ENCODE measurements around the gene OR52I1.

Gene OR52I1

GRCh38 chr11:4615856-4616444, 22.1 kb downstream of the OR52I1 start:
- DNase-seq, result no peak

DNA sequence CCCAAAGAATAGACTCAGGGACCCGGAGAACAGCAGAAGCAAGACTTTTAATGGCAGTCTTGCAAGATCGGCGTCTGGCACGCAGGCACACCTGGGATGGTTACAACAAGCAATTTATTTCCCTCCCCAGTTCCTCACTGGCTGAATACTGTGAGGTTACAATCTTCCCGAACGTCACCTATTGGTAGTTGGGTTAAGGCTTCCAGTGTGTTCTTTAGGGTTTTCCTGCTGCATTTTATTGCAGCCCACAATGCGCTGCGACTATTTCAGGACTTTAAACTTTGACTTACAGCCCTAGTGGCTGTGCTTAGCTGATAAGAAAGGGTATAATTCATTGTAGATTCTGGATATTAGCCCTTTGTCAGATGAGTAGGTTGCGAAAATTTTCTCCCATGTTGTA, 25.7 kb downstream of the OR52I1 start:
- no peak for DNase-seq

DNA sequence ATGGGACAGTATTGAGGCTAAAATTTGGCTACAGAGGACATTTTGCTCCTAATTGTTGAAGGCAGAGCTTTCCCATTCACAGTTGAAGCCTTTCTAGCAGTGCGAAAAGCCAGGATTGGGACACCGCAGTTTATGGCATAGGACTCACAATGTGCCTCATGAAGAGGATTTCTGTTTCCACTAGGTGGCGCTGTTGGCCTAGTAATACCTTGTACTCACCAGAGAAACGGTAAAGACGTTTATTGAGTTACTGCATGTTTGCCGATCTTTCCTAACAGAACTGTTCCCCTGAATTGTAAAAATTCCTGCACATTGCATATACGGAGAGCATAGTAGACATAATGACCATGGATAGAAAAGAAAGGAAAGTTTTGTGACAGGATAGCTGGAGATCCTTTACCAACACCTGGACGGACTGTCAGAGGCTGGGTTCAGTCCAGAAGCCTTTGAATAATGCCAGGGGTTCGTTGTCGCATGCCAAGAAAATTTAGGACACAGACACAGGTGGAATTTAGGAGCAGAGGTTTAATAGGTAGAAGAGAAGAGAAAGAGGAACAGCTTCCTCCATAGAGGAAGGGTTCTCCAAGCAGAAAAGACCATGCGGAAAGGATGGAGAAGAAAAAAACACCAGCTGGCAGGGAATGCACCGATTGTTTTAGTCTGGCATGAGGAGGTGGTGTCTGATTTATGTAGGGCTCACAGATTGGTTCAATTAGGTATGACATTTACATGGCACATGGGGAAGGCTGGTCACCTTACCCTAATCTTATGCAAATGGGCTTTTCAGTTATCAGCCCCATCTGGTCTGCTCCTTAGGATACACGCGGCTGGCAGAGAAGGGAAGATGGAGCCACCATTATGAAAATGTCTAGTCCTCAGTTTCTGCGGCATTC, 32.6 kb downstream of the OR52I1 start:
- peak; percentile 59 for DNase-seq

DNA sequence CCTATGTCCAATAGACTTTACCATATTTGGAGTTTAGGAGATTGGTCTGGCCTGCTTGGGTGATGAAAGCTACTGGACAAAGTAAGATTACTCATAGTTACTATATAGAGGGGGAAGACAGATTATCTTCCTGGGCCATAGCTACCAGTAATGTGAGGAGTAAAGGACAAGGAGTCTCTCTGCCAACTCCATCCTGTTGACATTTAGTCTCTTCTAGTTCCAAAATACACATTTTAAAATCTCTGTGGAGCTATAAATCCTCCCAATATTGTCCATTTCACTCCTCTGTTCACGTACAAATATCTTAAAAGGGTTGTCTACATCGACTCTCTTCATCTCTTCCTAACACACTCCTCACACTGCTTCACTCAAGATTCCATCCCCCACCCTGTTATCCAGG, 42.3 kb downstream of the OR52I1 start:
- no peak for DNase-seq

- DNase-seq, result peak; percentile 56
Measured at GRCh38 chr11:4636962-4637661, 43.3 kb downstream of the OR52I1 start, which contains the start of gene OR51D1. TSS of gene OR51D1 (plus strand) at chr11:4637477. CDS start at chr11:4639791, 2,314 bp downstream.

DNA sequence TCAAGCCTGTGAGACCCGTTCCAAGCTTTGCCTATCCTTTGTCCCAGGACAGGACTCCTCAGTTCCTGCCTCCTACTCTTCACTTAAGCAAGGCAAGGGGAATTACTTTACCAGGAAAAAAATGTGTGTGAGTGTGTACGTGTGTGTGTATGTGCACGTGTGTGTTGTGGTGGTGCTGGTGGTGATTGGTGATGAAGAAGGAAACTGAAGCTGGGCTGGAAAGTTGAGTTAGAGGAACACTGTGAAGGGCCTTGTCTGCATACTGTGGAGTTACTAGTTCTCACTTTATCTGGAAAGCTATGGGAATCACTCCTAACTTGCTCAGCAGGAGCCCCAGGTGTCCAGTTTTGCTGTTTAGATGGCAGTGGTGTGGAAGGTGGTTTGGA, 43.8 kb downstream of the OR52I1 start:
- no peak for DNase-seq

DNA sequence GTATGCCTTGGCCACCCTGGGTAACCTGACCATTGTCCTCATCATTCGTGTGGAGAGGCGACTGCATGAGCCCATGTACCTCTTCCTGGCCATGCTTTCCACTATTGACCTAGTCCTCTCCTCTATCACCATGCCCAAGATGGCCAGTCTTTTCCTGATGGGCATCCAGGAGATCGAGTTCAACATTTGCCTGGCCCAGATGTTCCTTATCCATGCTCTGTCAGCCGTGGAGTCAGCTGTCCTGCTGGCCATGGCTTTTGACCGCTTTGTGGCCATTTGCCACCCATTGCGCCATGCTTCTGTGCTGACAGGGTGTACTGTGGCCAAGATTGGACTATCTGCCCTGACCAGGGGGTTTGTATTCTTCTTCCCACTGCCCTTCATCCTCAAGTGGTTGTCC, 46.1 kb downstream of the OR52I1 start:
- DNase-seq, result no peak

DNA sequence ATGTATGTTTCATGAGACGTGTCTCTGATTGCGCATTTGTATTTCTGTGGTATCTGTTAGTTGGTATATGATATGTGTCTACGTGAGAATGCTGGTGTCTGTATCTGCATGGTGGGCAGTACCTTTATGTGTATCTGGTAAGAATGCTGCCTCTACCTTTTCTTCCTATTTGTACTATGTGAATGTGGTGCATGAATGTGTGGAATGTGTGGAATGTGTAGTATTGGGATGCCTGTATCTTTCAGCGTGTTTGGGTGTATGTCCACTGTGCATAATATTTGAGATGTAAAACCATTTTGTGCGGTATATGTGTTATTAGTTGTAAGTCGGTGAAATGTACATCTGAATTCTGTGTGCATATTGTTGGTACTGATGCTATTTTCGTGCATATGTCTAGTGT, 47.7 kb downstream of the OR52I1 start:
- no peak for DNase-seq

DNA sequence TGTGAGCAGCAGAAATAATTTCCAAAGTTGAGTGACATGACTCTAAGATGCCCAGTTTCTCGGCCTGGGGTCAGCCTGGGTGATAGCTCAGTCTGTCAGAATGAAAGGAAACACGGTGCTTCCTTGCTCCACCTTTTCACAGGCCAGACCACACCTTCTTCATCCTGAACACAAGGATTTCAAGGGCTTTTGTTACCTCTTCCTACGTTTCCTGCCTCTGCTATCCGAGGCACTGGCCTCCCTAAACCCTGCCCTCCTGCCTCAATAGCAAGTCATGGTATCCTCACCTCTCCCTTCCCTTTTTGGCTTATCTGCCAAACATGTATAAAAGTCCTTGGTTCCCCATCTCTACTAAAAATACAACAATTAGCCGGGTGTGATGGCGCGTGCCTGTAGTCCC, 48.2 kb downstream of the OR52I1 start:
- no peak for DNase-seq

DNA sequence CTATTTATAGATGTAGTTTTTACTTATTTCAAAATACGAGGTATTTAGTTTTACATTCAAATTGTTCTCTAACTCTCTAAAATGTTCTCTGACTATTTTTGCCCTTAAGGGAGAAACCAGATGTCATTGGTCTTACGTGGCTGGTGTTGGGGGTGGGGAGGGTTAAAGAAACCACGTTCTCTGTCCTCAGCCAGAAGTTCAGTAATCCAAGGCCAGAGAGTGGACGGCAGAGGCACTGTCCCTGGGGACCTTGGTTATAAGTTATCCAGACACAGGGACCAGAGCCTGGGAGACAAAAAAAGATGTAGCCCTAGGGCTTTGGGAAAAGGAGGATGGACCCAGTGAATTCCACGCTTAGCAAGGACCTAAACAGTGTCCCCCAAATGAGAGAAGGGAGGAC, 49.2 kb downstream of the OR52I1 start:
- no peak for DNase-seq

DNA sequence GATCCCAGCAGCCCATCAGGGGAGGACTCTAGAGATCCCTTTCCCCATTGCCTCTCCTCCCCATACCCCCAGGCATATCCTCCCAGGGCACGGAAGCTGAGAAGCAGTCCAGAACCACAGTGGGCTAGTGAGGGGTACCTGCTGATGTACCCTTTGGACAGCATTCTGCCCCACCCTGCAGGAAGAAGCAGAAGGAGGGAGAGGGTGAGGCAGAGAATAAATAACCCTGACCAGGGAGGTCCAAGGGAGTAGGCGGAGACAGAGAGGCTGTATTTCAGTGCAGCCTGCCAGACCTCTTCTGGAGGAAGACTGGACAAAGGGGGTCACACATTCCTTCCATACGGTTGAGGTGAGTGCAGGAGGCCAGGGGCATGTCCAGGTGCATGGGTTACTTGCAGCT, 49.8 kb downstream of the OR52I1 start, which contains the start of gene OR51E1:
TSS of gene OR51E1 (plus strand) at position 301 of the 400 bp plus-strand sequence. CDS start 8,545 bp downstream, outside the sequence.
- no peak for DNase-seq

- no peak for DNase-seq
Measured at GRCh38 chr11:4644233-4644632, 50.4 kb downstream of the OR52I1 start.

All from fibroblast of skin of right quadriceps (primary cell).